SK-N-SH (cell line): ENCODE results near the gene COMMD3.

ENCODE experiments used
- CTCF ChIP-seq: fragments of 200-600 bp; sonication (generic); IDR thresholded peaks from 2 replicates; pipeline ENCODE4 v1.6.1; 2017; ENCODE audit warnings: antibody characterized with exemption, mild to moderate bottlenecking, moderate library complexity
- EZH2phosphoT487 ChIP-seq: fragments of 200-600 bp; sonication (generic); IDR thresholded peaks from 2 replicates; pipeline ENCODE4 v1.6.1; 2017; ENCODE audit warnings: low read depth, mixed run types, mild to moderate bottlenecking, antibody characterized with exemption, moderate library complexity, borderline replicate concordance
- FOXJ3 ChIP-seq: sonication (generic); formaldehyde crosslinking; IDR thresholded peaks from 2 replicates; pipeline ENCODE4 v1.5.1; 2020; ENCODE audit warnings: mild to moderate bottlenecking, missing genetic modification reagents
- GABPA ChIP-seq: IDR thresholded peaks from 2 replicates; pipeline ENCODE4 v1.4.0; 2012; ENCODE audit warnings: low read depth, mild to moderate bottlenecking
- POLR2AphosphoS5 ChIP-seq: IDR thresholded peaks from 2 replicates; pipeline ENCODE4 v1.6.1; 2012; ENCODE audit warnings: low read depth, low read length
- RCOR1 ChIP-seq: fragments of 150-350 bp; IDR thresholded peaks from 2 replicates; pipeline ENCODE4 v1.6.1; 2017; ENCODE audit warnings: antibody characterized with exemption, low read length

GRCh38 chr10:22318772-22319171, 2.6 kb downstream of the COMMD3 start:
- TF ChIP-seq POLR2AphosphoS5 = no peak
- no peak for TF ChIP-seq CTCF
- no peak for TF ChIP-seq EZH2phosphoT487
- TF ChIP-seq GABPA = no peak
- TF ChIP-seq RCOR1 = no peak
- TF ChIP-seq FOXJ3 (CRISPR knock-in tag) = no peak
